GM12878 (cell line): ENCODE data around the gene PIGZ. TPM values are rescaled to one million over a fixed set of nuclear protein-coding genes. Genes with fewer than 3 reads are reported as not detected.
A peak's percentile ranks its signal among the peaks of the same experiment; 100 is the strongest.

Experiments used
- ATAC-seq: fragments of 200-7000 bp; cut with Tn5 transposase; 3 replicates; pipeline ENCODE4 v1.9.1; 2020; ENCODE audit warnings: mild to moderate bottlenecking, moderate library complexity
- BruUV-seq: library from RNA; stranded (reverse); fragments of 400-500 nt; replicated peaks from 2 replicates; lab custom pipeline; 2021; lab: Mats Ljungman, UMichigan
- CTCF ChIA-PET: fragments of 300-600 bp; sonication (Branson Sonifier 250); formaldehyde crosslinking; extraction: SDS; loops from one replicate; lab custom pipeline; 2021; ENCODE audit warnings: inconsistent platforms; lab: Yijun Ruan, JAX
- POLR2A ChIA-PET: fragments of 350-600 bp; formaldehyde crosslinking; extraction: SDS; loops from one replicate; lab custom pipeline; 2021; ENCODE audit warnings: inconsistent platforms; lab: Charles Lee
- RAD21 ChIA-PET: fragments of 300-600 bp; sonication (Branson Sonifier 250); formaldehyde crosslinking; loops from one replicate; lab custom pipeline; 2023; ENCODE audit warnings: antibody characterized with exemption; ENCODE audit not compliant: unreplicated experiment; lab: Charles Lee
- SMC1A ChIA-PET: fragments of 300-600 bp; sonication (Branson Sonifier 250); formaldehyde crosslinking; loops from one replicate; lab custom pipeline; 2023; ENCODE audit not compliant: unreplicated experiment, uncharacterized antibody; lab: Charles Lee
- DNase-seq: peaks from one replicate; pipeline ENCODE4 v3.0.0-alpha.2; 2011; ENCODE audit warnings: low read depth, low spot score
- FAIRE-seq: peaks from 3 replicates; lab custom pipeline; 2011; peaks lifted over from hg19 to GRCh38; lab: Jason Lieb, UNC
- H2AFZ ChIP-seq: 2 replicates; pipeline ENCODE4 v1.6.0; 2011; ENCODE audit warnings: low read depth, low read length, control low read depth; ENCODE audit not compliant: control insufficient read depth
- H3K27ac ChIP-seq: 2 replicates; pipeline ENCODE4 v1.5.1; 2011; ENCODE audit warnings: control low read depth; ENCODE audit not compliant: control insufficient read depth, insufficient read depth
- H3K27me3 ChIP-seq, 2 experiments: replicated peaks in 1 of 2; 2 replicates each; pipeline versions ENCODE4 v1.6.0 to v1.6.1; 2011; ENCODE audit warnings: low read length in 1 of 2; ENCODE audit not compliant: control insufficient read depth in 2 of 2, insufficient read depth in 2 of 2
- H3K36me3 ChIP-seq, 2 experiments: 2 replicates each; pipeline ENCODE4 v1.5.1; 2011; ENCODE audit warnings: low read length in 1 of 2; ENCODE audit not compliant: control insufficient read depth in 2 of 2, insufficient read depth in 2 of 2
- H3K4me1 ChIP-seq: 2 replicates; pipeline ENCODE4 v1.6.1; 2011; ENCODE audit warnings: mild to moderate bottlenecking, low read length, moderate library complexity, mixed read lengths; ENCODE audit not compliant: control insufficient read depth, insufficient read depth
- H3K4me2 ChIP-seq: 2 replicates; pipeline ENCODE4 v1.6.0; 2011; ENCODE audit warnings: control low read depth; ENCODE audit not compliant: control insufficient read depth, insufficient read depth
- H3K4me3 ChIP-seq: fragments of 200-600 bp; sonication (generic); 2 replicates; pipeline ENCODE4 v1.5.1; 2016
- H3K79me2 ChIP-seq: 2 replicates; pipeline ENCODE4 v1.6.0; 2011; ENCODE audit warnings: low read length; ENCODE audit not compliant: control insufficient read depth, insufficient read depth
- H3K9ac ChIP-seq: 2 replicates; pipeline ENCODE4 v1.8.0; 2011; ENCODE audit warnings: low read length, control low read depth, mixed read lengths; ENCODE audit not compliant: control insufficient read depth, insufficient read depth
- H3K9me3 ChIP-seq: replicated peaks from 3 replicates; pipeline ENCODE4 v1.5.1; 2011; ENCODE audit warnings: mild to moderate bottlenecking, low read length; ENCODE audit not compliant: control insufficient read depth, insufficient read depth
- H4K20me1 ChIP-seq: 2 replicates; pipeline ENCODE4 v1.6.0; 2011; ENCODE audit not compliant: control insufficient read depth, insufficient read depth
- CEBPB ChIP-seq, 2 experiments: fragments of 150-350 bp in 1 of 2; IDR thresholded peaks; 2 replicates each; pipeline ENCODE4 v1.6.1; 2012 to 2014; ENCODE audit warnings: low read depth in 2 of 2, low read length in 2 of 2, borderline replicate concordance in 1 of 2, inconsistent platforms in 1 of 2
- EED ChIP-seq: sonication (generic); IDR thresholded peaks from 2 replicates; pipeline ENCODE4 v1.6.1; 2016; ENCODE audit warnings: antibody characterized with exemption, low read depth
- HDGF ChIP-seq: fragments of 450-650 bp; IDR thresholded peaks from 2 replicates; pipeline ENCODE4 v1.6.1; 2016; ENCODE audit warnings: antibody characterized with exemption
- MEF2B ChIP-seq: fragments of 450-650 bp; IDR thresholded peaks from 2 replicates; pipeline ENCODE4 v1.6.1; 2018; ENCODE audit warnings: mild to moderate bottlenecking, moderate library complexity; ENCODE audit not compliant: partially characterized antibody, poor library complexity, severe bottlenecking
- NBN ChIP-seq: fragments of 450-650 bp; IDR thresholded peaks from 2 replicates; pipeline ENCODE4 v1.6.1; 2016
- RB1 ChIP-seq: fragments of 450-650 bp; formaldehyde crosslinking; IDR thresholded peaks from 2 replicates; pipeline ENCODE4 v1.6.1; 2017; ENCODE audit warnings: mild to moderate bottlenecking, borderline replicate concordance
- WGBS: methylation state at CpG from one replicate; pipeline ENCODE4 v1.1.6; 2016; ENCODE audit warnings: low lambda C conversion rate; ENCODE audit not compliant: insufficient replicate concordance, insufficient coverage; ENCODE audit errors: missing lambda C conversion rate; 5-methylcytosine and 5-hydroxymethylcytosine counted together
- in situ Hi-C: fragments of 300-500 bp; cut with MboI; formaldehyde crosslinking; loops from 9 replicates; pipeline ENCODE4 v1.14.3; 2018; ENCODE audit warnings: mixed read lengths
- intact Hi-C: fragments of 100-400 bp; cut with micrococcal nuclease; formaldehyde crosslinking; loops from one replicate; pipeline ENCODE4 v1.14.2; 2022; ENCODE audit not compliant: unreplicated experiment
- polyA plus RNA-seq, 11 experiments: library from polyadenylated mRNA; depleted of rRNA in 4 of 11; unstranded in 6 of 11; stranded (reverse) in 5 of 11; fragments of >200 nt; fragmentation: Nextera tagmentation in 4 of 11; fragmentation: Illumina TruSeq in 1 of 11; extraction: Ambion mirVana in 4 of 11; extraction: Trizol in 1 of 11; gene quantifications; 1 replicate in 1 of 11; 2 replicates in 10 of 11; pipeline versions ENCODE4 v1.2.1 to v1.2.3, GENCODE V29; 2011 to 2016; ENCODE audit warnings: inconsistent platforms in 2 of 11, missing spikeins in 2 of 11, low read depth in 1 of 11
- total RNA-seq, 4 experiments: library from RNA; depleted of rRNA in 3 of 4; stranded (reverse); fragments of >200 nt in 3 of 4; fragmentation: Illumina TruSeq in 1 of 4; extraction: Trizol in 1 of 4; gene quantifications; 2 replicates each; pipeline versions ENCODE4 v1.2.1 to v1.2.3, GENCODE V29; 2013 to 2021

PIGZ gene
- total and polyA plus RNA-seq, 10 of the 15 experiments (the other 5 are each of a cell fraction or from before 2014, with no cell fraction given), result 0.06 to 1.2 (median 0.64) TPM

DNA sequence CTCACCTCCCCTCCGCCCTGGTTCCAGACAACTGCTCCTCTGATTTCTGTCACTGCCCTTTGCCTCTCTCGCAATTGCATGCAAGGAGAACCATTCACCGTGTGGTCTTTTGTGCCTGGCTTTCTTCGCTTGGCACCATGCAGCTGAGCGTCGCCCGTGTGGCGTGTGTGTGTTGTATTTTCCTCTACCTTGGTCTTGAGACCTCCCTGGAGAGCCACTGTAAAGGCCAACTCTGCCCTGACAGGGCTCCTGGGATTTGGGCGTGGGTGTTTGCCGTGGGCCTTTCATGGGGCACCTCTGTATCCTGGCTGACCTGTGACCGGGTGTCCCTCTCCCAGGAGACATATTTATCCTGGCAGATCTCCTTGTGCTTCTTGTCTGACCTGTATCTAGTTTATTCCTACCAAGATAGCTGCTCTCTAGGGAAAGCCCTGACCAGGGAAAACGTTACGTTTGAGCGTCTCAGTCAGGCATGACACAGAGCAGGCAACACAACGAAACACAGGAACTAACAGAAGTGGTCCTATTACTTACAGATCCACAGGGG lies 2.0 kb upstream of the PIGZ start:
- 20% methylated on average over 15 of the region's 15 CpGs for WGBS
- Histone ChIP-seq H3K4me3 (no peak overlapping the region), H3K9me3 (peaks cover 9% of the 10 kb centered on the region; the same call in 1 of the 3 replicates), H2AFZ (no peak overlapping the region; the same call in 1 of the 2 replicates), H3K4me1 (peaks cover 3% of the 10 kb centered on the region), H4K20me1 (no peaks in the 10 kb centered on the region), H3K4me2 (no peak overlapping the region), H3K27me3 (no peaks in the 10 kb centered on the region; a peak in 1 of 4 replicates), H3K79me2 (no peaks in the 10 kb centered on the region), H3K27ac (no peak overlapping the region), H3K36me3 (no peaks in the 10 kb centered on the region), H3K9ac (no peak overlapping the region)
- in situ Hi-C loops, result no loop called here
- no TSS peak for BruUV-seq
- POLR2A ChIA-PET, result no interaction called here
- RAD21 ChIA-PET, result interaction anchor here (1.1 to 3.9 kb wide), 4 partner anchors 31 to 217 kb away, joined by 3 to 30 read pairs (median 3); partner anchors contain the start of gene MELTF
- TF ChIP-seq CEBPB (IDR thresholded peaks at IDR 0.05; ENCODE audit: borderline replicate concordance in 1 of 2, low read depth in 2 of 2, low read length in 2 of 2), result no peak
- no peak for TF ChIP-seq EED
- TF ChIP-seq HDGF, result no peak
- no peak for TF ChIP-seq RB1
- peak; percentile 17 for TF ChIP-seq MEF2B
- TF ChIP-seq NBN, result no peak
- SMC1A ChIA-PET, result interaction anchor here (0.6 to 2.1 kb wide), 10 partner anchors 11 to 361 kb away, joined by 3 to 8 read pairs (median 3); no protein-coding TSS in a partner anchor
- FAIRE-seq (no peak), ATAC-seq (no peak), DNase-seq (no peak)
- CTCF ChIA-PET, result interaction anchor here (0.6 to 4.7 kb wide), 12 partner anchors 10 to 448 kb away, joined by 3 to 68 read pairs (median 4); partner anchors contain the start of gene NCBP2
- intact Hi-C loops, result no loop called here
